Endometrial microvascular endothelial cells (primary cell): ENCODE results near the gene ZNF207. TPM values are rescaled to one million over a fixed set of nuclear protein-coding genes. Genes with fewer than 3 reads are reported as not detected.
"Not testable (repeated sequence)": the region's sequence is repeated elsewhere in the genome, so short reads cannot be mapped to it uniquely, and the experiment has no call there.

Source experiments
- in situ Hi-C: cut with HindIII; loops from 2 replicates; pipeline ENCODE4 v1.10.0; 2017; ENCODE audit warnings: low sequenced_read_pairs, low pct_unique_long_range_greater_than_20kb; ENCODE audit errors: inconsistent ontology term
- total RNA-seq: library from RNA; depleted of rRNA; stranded (reverse); fragments of >200 nt; gene quantifications from one replicate; pipeline ENCODE4 v1.2.3, GENCODE V29; 2015; ENCODE audit errors: inconsistent ontology term

The ZNF207 gene
- total RNA-seq, 1 donor from 2014 or later, result 152 TPM

- in situ Hi-C loops, result no loop called here
Observed at GRCh38 chr17:32370426-32370825, 20.5 kb downstream of the ZNF207 start.

- in situ Hi-C loops, result no loop called here
Observed at GRCh38 chr17:32382526-32383223, 32.7 kb downstream of the ZNF207 start.

- in situ Hi-C loops, result no loop called here
Observed at GRCh38 chr17:32383926-32384434, 34.0 kb downstream of the ZNF207 start.

GRCh38 chr17:32385121-32385520 lies 35.2 kb downstream of the ZNF207 start:
- in situ Hi-C loops, result no loop called here

- in situ Hi-C loops, result no loop called here
Observed at GRCh38 chr17:32385971-32386370, 36.0 kb downstream of the ZNF207 start.

GRCh38 chr17:32386844-32387243 lies 36.9 kb downstream of the ZNF207 start:
- in situ Hi-C loops, result no loop called here

- in situ Hi-C loops, result not testable (repeated sequence)
Observed at GRCh38 chr17:32388128-32388527, 38.2 kb downstream of the ZNF207 start.

- in situ Hi-C loops, result no loop called here
Observed at GRCh38 chr17:32388613-32389459, 38.9 kb downstream of the ZNF207 start.

- in situ Hi-C loops, result no loop called here
Observed at GRCh38 chr17:32393904-32394303, 43.9 kb downstream of the ZNF207 start.

- in situ Hi-C loops, result no loop called here
Observed at GRCh38 chr17:32396343-32396742, 46.4 kb downstream of the ZNF207 start.

- in situ Hi-C loops, result no loop called here
Observed at GRCh38 chr17:32398946-32399345, 49.0 kb downstream of the ZNF207 start.

- in situ Hi-C loops, result not testable (repeated sequence)
Observed at GRCh38 chr17:32410085-32410484, 60.1 kb downstream of the ZNF207 start.

- in situ Hi-C loops, result no loop called here
Observed at GRCh38 chr17:32426894-32427293, 76.9 kb downstream of the ZNF207 start.

- in situ Hi-C loops, result no loop called here
Observed at GRCh38 chr17:32429598-32429997, 79.6 kb downstream of the ZNF207 start.

Other genes starting within 250 kb of the ZNF207 start
- gene RHOT1, start 207.7 kb upstream of the ZNF207 start, total RNA-seq, result 32.8 TPM
- not detected for gene RHBDL3, start 84.3 kb upstream of the ZNF207 start, total RNA-seq
- 34.5 TPM for gene C17orf75, start 8.0 kb upstream of the ZNF207 start, total RNA-seq
- gene PSMD11, start 94.4 kb downstream of the ZNF207 start, total RNA-seq, result 119 TPM
- 1.5 TPM for gene CDK5R1, start 136.8 kb downstream of the ZNF207 start, total RNA-seq